Measurements from ENCODE around the gene OAT.
"Not testable (repeated sequence)": the region's sequence is repeated elsewhere in the genome, so short reads cannot be mapped to it uniquely, and the experiment has no call there.

Gene OAT

GRCh38 chr10:124441694-124442093 is 23.0 kb upstream of the OAT start:
- not testable (repeated sequence) for H3K9me3 ChIP-seq (ENCODE audit: control insufficient read depth, insufficient read depth, low read length); H3K4me3 ChIP-seq (ENCODE audit: low read depth, low read length); H3K4me1 ChIP-seq (ENCODE audit: control insufficient read depth, insufficient read depth, low read length); H3K9ac ChIP-seq (ENCODE audit: low read depth, low read length); H3K36me3 ChIP-seq (ENCODE audit: control insufficient read depth, insufficient read depth, low read length)
- H3K27me3 ChIP-seq (ENCODE audit: control insufficient read depth, insufficient read depth, low read length), result peaks cover 21% of the 10 kb centered on the region

GRCh38 chr10:124436191-124436638 is 17.5 kb upstream of the OAT start:
- H3K36me3 ChIP-seq (ENCODE audit: control insufficient read depth, insufficient read depth, low read length), result no peaks in the 10 kb centered on the region
- H3K9me3 ChIP-seq (ENCODE audit: control insufficient read depth, insufficient read depth, low read length), result no peaks in the 10 kb centered on the region
- no peak overlapping the region for H3K4me3 ChIP-seq (ENCODE audit: low read depth, low read length)
- no peak overlapping the region for H3K9ac ChIP-seq (ENCODE audit: low read depth, low read length)
- H3K27me3 ChIP-seq (ENCODE audit: control insufficient read depth, insufficient read depth, low read length), result no peaks in the 10 kb centered on the region
- H3K4me1 ChIP-seq (ENCODE audit: control insufficient read depth, insufficient read depth, low read length), result no peaks in the 10 kb centered on the region

DNA sequence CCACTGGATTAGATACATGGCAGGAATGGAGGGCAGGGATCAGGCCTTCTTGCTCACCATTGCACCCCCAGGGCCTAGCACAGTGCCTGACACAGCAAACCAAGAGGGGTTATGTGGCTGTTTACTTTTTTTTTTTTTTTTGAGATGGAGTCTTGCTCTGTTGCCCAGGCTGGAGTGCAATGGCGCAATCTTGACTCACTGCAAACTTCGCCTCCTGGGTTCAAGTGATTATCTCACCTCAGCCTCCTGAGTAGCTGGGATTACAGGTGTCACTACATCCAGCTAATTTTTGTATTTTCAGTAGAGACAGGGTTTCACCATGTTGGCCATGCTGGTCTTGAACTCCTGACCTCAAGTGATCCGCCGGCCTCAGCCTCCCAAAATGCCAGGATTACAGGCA is 17.0 kb upstream of the OAT start:
- H3K9me3 ChIP-seq (ENCODE audit: control insufficient read depth, insufficient read depth, low read length); H3K36me3 ChIP-seq (ENCODE audit: control insufficient read depth, insufficient read depth, low read length); H3K9ac ChIP-seq (ENCODE audit: low read depth, low read length); H3K27me3 ChIP-seq (ENCODE audit: control insufficient read depth, insufficient read depth, low read length); H3K4me1 ChIP-seq (ENCODE audit: control insufficient read depth, insufficient read depth, low read length); H3K4me3 ChIP-seq (ENCODE audit: low read depth, low read length): not testable (repeated sequence)

DNA sequence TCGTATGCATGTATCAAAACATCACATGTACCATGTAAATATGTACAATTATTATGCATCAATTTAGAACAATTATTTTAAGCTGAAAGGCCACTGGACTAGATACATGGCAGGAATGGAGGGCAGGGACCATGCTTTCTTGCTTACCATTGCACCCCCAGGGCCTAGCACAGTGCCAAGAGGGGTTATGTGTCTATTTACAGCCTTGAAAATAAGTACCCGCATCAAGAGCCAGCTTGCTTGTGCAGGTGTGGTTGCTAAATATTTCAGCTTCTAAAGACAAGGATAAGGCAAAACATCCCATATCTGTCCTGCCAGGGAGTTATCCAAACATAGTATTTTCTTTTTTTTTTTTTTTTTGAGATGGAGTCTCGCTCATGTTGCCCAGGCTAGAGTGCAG is 14.7 kb upstream of the OAT start:
- H3K4me3 ChIP-seq (ENCODE audit: low read depth, low read length), result no peak overlapping the region
- H3K27me3 ChIP-seq (ENCODE audit: control insufficient read depth, insufficient read depth, low read length), result no peaks in the 10 kb centered on the region
- H3K9me3 ChIP-seq (ENCODE audit: control insufficient read depth, insufficient read depth, low read length), result no peaks in the 10 kb centered on the region

DNA sequence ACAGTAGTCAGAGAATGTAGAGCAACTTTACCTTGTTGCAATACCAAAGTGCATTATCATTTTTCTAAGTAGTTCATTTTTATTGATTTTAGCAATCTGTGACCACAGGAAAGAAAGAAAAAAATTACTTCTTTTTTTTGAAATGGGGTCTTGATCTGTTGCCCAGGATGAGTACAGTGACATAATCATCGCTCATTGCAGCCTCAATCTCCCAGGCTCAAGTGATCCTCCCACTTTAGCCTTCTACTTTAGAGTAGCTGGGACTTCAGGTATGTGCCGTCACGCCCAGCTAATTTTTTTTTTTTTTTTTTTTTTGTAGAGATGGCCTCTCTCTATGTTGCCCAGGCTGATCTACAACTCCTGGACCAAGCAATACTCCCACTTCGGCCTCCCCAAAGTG is 11.4 kb upstream of the OAT start:
- H3K36me3 ChIP-seq (ENCODE audit: control insufficient read depth, insufficient read depth, low read length), result no peaks in the 10 kb centered on the region
- H3K4me3 ChIP-seq (ENCODE audit: low read depth, low read length), result no peak overlapping the region
- H3K27me3 ChIP-seq (ENCODE audit: control insufficient read depth, insufficient read depth, low read length), result no peaks in the 10 kb centered on the region
- H3K4me1 ChIP-seq (ENCODE audit: control insufficient read depth, insufficient read depth, low read length), result no peaks in the 10 kb centered on the region
- H3K9ac ChIP-seq (ENCODE audit: low read depth, low read length), result no peak overlapping the region
- H3K9me3 ChIP-seq (ENCODE audit: control insufficient read depth, insufficient read depth, low read length), result no peaks in the 10 kb centered on the region

More for the DNA sequence above, 14.7 kb upstream of the OAT start:
- Histone ChIP-seq H3K4me1 (ENCODE audit: control insufficient read depth, insufficient read depth, low read length) (no peaks in the 10 kb centered on the region), H3K9ac (ENCODE audit: low read depth, low read length) (no peak overlapping the region), H3K36me3 (ENCODE audit: control insufficient read depth, insufficient read depth, low read length) (no peaks in the 10 kb centered on the region)

DNA sequence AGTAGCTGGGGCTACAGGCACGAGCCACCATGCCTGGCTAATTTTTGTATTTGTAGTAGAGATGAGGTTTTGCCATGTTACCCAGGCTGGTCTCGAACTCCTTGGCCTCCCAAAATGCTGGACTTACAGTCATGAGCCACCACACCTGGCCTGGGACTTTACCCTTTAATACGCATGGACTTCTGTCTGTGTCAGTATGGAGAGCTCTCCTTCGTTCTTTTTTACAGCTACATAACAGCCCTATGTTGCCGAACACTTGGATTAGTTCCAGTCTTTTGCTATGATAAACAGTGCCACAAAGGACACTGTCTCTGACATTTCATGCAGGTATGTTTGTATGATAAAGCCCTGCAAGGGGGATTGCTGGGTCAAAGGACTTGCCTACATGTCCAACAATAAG is 10.9 kb upstream of the OAT start:
- H3K4me1 ChIP-seq (ENCODE audit: control insufficient read depth, insufficient read depth, low read length), result no peaks in the 10 kb centered on the region
- no peaks in the 10 kb centered on the region for H3K27me3 ChIP-seq (ENCODE audit: control insufficient read depth, insufficient read depth, low read length)
- H3K4me3 ChIP-seq (ENCODE audit: low read depth, low read length), result no peak overlapping the region
- no peaks in the 10 kb centered on the region for H3K9me3 ChIP-seq (ENCODE audit: control insufficient read depth, insufficient read depth, low read length)
- no peaks in the 10 kb centered on the region for H3K36me3 ChIP-seq (ENCODE audit: control insufficient read depth, insufficient read depth, low read length)
- no peak overlapping the region for H3K9ac ChIP-seq (ENCODE audit: low read depth, low read length)

DNA sequence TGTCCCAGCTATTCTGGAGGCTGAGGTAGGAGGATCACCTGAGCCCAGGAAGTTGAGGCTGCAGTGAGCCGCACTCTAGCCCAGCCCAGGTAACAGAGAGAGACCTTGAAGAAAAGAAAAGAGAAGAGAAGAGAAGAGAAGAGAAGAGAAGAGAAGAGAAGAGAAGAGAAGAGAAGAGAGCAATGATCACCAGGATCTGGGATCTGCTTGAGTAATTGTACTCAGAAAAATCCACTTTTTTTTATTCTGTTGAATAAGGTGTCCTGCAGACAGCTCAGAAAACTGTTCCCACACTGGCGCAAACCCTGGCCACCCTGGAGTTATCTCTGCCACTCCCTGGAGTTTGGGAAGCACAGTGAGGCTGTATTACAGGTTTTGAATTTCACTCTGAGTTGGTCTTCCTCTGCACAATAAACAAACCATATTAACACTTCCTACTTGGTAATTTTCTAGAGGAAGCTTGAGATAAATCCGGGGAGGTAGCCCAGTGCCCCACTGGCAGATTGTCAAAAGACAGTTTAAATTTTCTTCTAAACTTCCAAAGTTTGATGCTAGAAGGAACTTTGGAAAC is 9.6 kb upstream of the OAT start:
- H3K4me3 ChIP-seq (ENCODE audit: low read depth, low read length), result no peak overlapping the region
- H3K27me3 ChIP-seq (ENCODE audit: control insufficient read depth, insufficient read depth, low read length), result no peaks in the 10 kb centered on the region
- H3K9ac ChIP-seq (ENCODE audit: low read depth, low read length), result no peak overlapping the region
- H3K36me3 ChIP-seq (ENCODE audit: control insufficient read depth, insufficient read depth, low read length), result no peaks in the 10 kb centered on the region
- no peaks in the 10 kb centered on the region for H3K4me1 ChIP-seq (ENCODE audit: control insufficient read depth, insufficient read depth, low read length)
- H3K9me3 ChIP-seq (ENCODE audit: control insufficient read depth, insufficient read depth, low read length), result no peaks in the 10 kb centered on the region

DNA sequence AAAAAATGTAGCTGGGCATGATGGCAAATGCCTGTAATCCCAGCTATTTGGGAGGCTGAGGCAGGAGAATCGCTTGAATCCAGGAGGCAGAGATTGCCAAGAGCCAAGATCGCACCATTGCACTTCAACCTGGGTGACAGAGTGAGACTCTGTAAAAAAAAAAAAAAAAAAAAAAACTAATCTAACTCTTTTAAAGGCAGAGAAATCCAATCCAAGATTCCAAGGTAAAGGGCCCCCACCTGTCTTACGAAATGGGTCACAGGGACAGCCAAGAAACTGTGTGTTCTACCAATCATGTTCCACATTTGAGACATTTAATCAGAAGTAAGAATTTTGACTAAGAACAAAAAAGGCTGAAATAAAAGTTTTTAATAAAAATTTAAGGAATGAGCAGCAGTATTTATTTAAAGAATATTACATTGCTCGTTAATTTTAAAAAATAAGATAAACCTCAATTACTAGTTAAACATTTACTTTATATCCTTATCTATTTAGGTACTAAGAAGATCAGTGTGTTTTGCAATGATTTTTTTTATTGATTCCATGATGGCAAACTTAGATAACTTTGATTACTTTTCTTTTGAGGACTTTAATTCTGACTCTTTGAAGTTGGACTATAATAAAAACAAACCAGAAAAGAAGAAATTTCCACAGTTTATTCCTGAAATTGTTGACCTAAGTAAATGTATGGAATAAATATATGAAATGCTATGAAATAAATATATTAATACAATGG is 6.7 kb upstream of the OAT start:
- Histone ChIP-seq H3K4me3 (ENCODE audit: low read depth, low read length) (no peak overlapping the region), H3K4me1 (ENCODE audit: control insufficient read depth, insufficient read depth, low read length) (no peaks in the 10 kb centered on the region), H3K9ac (ENCODE audit: low read depth, low read length) (no peak overlapping the region), H3K36me3 (ENCODE audit: control insufficient read depth, insufficient read depth, low read length) (no peaks in the 10 kb centered on the region), H3K9me3 (ENCODE audit: control insufficient read depth, insufficient read depth, low read length) (no peaks in the 10 kb centered on the region), H3K27me3 (ENCODE audit: control insufficient read depth, insufficient read depth, low read length) (peaks cover 13% of the 10 kb centered on the region)

DNA sequence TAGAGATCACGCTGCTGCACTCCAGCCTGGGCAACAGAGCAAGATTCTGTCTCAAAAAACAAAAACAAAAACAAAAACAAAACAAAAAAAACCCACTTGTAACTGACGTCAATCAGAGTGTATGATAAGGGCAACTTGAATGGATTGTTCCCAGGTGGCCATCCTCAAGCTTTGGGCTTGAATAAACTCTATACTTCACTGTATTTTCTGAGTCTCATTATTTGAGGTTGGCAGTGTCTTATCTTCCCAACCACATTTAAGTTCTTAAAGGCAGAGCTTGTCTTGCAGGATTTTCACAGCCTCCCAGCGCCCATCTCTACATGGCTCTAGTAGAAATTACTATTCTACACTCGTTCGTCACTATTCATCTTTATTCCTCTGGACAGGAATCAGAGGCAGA is 5.1 kb upstream of the OAT start:
- no peaks in the 10 kb centered on the region for H3K9me3 ChIP-seq (ENCODE audit: control insufficient read depth, insufficient read depth, low read length)
- H3K4me1 ChIP-seq (ENCODE audit: control insufficient read depth, insufficient read depth, low read length), result no peaks in the 10 kb centered on the region
- peaks cover 17% of the 10 kb centered on the region for H3K27me3 ChIP-seq (ENCODE audit: control insufficient read depth, insufficient read depth, low read length)
- H3K9ac ChIP-seq (ENCODE audit: low read depth, low read length), result no peak overlapping the region
- no peak overlapping the region for H3K4me3 ChIP-seq (ENCODE audit: low read depth, low read length)
- no peaks in the 10 kb centered on the region for H3K36me3 ChIP-seq (ENCODE audit: control insufficient read depth, insufficient read depth, low read length)

DNA sequence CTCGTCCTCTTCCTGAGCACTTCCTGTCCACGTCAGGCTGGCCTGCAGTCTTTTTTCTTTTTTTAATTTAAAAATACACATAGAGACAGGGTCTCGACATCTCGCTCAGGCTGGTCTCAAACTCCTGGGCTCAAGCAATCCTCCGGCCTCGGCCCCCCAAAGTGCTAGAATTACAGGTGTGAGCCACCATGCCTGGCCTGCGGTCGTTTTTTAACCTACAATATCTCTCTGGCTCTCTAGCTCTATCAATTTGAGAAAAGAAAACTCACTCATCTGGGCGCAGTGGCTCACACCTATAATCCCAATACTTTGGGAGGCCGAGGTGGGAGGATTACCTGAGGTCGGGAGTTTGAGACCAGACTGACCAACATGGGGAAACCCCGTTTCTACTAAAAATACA is 4.0 kb upstream of the OAT start:
- Histone ChIP-seq H3K36me3 (ENCODE audit: control insufficient read depth, insufficient read depth, low read length) (no peaks in the 10 kb centered on the region), H3K27me3 (ENCODE audit: control insufficient read depth, insufficient read depth, low read length) (peaks cover 17% of the 10 kb centered on the region), H3K4me3 (ENCODE audit: low read depth, low read length) (no peak overlapping the region), H3K4me1 (ENCODE audit: control insufficient read depth, insufficient read depth, low read length) (no peaks in the 10 kb centered on the region), H3K9ac (ENCODE audit: low read depth, low read length) (no peak overlapping the region), H3K9me3 (ENCODE audit: control insufficient read depth, insufficient read depth, low read length) (no peaks in the 10 kb centered on the region)

DNA sequence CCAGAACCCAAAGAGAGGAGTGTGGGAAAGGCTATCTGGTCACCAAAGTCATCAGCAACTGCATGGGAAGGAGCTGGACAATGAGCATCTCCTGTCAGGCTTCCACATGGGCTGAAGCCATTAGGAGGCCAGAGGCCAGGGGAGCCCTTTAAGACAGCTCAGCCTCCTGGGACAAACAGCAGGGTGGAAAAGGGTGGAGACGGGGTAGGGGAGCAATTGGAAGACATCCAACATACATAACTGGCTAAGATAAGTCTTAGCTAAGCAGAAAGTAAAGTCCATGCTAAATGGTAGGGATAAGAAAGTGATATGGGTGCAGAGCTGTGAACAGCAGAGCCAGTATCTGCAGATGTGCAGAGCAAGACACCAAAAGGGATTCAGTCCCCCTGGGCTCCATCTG is 1.5 kb upstream of the OAT start:
- H3K36me3 ChIP-seq (ENCODE audit: control insufficient read depth, insufficient read depth, low read length), result no peaks in the 10 kb centered on the region
- peaks cover 17% of the 10 kb centered on the region for H3K27me3 ChIP-seq (ENCODE audit: control insufficient read depth, insufficient read depth, low read length)
- no peak overlapping the region for H3K4me3 ChIP-seq (ENCODE audit: low read depth, low read length)
- H3K4me1 ChIP-seq (ENCODE audit: control insufficient read depth, insufficient read depth, low read length), result peaks cover 5% of the 10 kb centered on the region
- no peaks in the 10 kb centered on the region for H3K9me3 ChIP-seq (ENCODE audit: control insufficient read depth, insufficient read depth, low read length)
- H3K9ac ChIP-seq (ENCODE audit: low read depth, low read length), result no peak overlapping the region

DNA sequence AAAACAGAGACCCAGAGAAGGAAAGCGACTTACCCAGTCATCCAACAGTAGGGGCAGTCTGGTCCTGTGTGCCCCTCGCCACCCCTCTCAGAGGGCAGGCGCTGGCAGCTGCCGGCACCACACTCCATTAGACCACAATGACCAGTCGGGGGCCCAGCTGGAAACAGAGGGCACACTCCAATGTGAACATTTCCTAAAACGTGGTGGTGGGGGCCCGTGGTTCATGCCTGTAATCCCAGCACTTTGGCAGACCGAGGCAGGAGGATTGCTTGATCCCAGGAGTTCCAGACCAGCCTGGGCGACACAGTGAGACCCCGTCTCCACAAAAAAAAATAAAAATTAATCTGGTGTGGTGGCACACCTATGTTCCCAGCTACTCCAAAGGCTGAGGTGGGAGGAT is 912 bp upstream of the OAT start:
- H3K27me3 ChIP-seq (ENCODE audit: control insufficient read depth, insufficient read depth, low read length), result peaks cover 17% of the 10 kb centered on the region
- no peaks in the 10 kb centered on the region for H3K9me3 ChIP-seq (ENCODE audit: control insufficient read depth, insufficient read depth, low read length)
- peak overlapping the region; percentile 52 for H3K4me3 ChIP-seq (ENCODE audit: low read depth, low read length)
- H3K9ac ChIP-seq (ENCODE audit: low read depth, low read length), result no peak overlapping the region
- no peaks in the 10 kb centered on the region for H3K36me3 ChIP-seq (ENCODE audit: control insufficient read depth, insufficient read depth, low read length)
- H3K4me1 ChIP-seq (ENCODE audit: control insufficient read depth, insufficient read depth, low read length), result peaks cover 5% of the 10 kb centered on the region
